Measurements from ENCODE around the gene CBFA2T3. TPM values are rescaled to one million over a fixed set of nuclear protein-coding genes. Genes with fewer than 3 reads are reported as not detected.

The CBFA2T3 gene
- total RNA-seq, 1 donor from 2014 or later = not detected

DNA sequence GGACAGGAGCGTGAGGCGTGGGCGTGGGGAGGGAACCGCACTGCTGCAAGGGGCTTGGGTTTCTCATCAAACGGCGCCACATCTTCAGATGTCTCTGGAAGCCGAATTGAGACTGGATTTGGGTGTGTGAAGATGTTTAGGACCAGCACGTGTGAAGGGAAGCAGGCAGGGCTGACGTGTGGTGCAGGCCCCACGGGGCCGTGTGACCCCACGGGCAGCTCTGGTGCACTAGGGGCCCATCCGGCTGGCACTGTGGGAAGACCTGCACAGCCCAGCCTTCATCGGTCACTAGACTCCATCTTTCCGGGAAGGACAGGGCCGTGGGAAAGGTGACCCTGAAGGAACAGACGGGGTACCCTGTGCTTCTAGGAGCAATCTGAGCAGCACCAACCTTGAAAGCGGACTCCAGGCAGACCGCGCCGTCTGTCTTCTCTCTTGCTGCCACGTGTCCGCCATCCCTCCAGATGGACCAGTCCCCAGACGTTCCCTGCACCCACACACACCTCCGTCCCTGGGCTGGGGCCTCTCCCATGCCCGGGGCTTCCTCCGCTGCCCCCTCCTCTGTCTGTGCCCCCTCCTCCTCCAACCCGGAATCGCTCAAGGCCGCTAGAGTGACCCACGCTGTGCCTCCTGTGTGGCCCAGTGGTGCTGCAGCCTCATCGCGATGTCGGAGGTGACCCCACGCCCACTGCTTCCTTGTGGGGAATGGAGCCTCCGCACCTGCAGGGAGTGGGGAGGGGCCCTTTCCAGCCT lies 23.4 kb upstream of the CBFA2T3 start:
- TF ChIP-seq, protein P1, sequence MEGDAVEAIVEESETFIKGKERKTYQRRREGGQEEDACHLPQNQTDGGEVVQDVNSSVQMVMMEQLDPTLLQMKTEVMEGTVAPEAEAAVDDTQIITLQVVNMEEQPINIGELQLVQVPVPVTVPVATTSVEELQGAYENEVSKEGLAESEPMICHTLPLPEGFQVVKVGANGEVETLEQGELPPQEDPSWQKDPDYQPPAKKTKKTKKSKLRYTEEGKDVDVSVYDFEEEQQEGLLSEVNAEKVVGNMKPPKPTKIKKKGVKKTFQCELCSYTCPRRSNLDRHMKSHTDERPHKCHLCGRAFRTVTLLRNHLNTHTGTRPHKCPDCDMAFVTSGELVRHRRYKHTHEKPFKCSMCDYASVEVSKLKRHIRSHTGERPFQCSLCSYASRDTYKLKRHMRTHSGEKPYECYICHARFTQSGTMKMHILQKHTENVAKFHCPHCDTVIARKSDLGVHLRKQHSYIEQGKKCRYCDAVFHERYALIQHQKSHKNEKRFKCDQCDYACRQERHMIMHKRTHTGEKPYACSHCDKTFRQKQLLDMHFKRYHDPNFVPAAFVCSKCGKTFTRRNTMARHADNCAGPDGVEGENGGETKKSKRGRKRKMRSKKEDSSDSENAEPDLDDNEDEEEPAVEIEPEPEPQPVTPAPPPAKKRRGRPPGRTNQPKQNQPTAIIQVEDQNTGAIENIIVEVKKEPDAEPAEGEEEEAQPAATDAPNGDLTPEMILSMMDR (IDR thresholded peaks at IDR 0.05) = no peak
- H3K27me3 Mint-ChIP-seq (ENCODE audit: low read depth) = peaks cover 32% of the 10 kb centered on the region
- no peaks in the 10 kb centered on the region for H3K36me3 Mint-ChIP-seq (ENCODE audit: low read depth)
- no peak overlapping the region for H3K4me3 Mint-ChIP-seq (ENCODE audit: unreplicated experiment)
- no peak for DNase-seq (ENCODE audit: low spot score)
- no peak overlapping the region for H3K27ac Mint-ChIP-seq (ENCODE audit: unreplicated experiment)
- H3K9me3 Mint-ChIP-seq (ENCODE audit: low read depth) = peaks cover 18% of the 10 kb centered on the region
- H3K4me1 Mint-ChIP-seq (ENCODE audit: low read depth) = no peaks in the 10 kb centered on the region

- TF ChIP-seq, protein P1 (IDR thresholded peaks at IDR 0.05) = no peak
- Mint-ChIP-seq H3K27ac (ENCODE audit: unreplicated experiment) (no peak overlapping the region), H3K27me3 (ENCODE audit: low read depth) (peaks cover 33% of the 10 kb centered on the region), H3K9me3 (ENCODE audit: low read depth) (peaks cover 18% of the 10 kb centered on the region), H3K4me3 (ENCODE audit: unreplicated experiment) (no peak overlapping the region), H3K4me1 (ENCODE audit: low read depth) (no peaks in the 10 kb centered on the region), H3K36me3 (ENCODE audit: low read depth) (no peaks in the 10 kb centered on the region)
- DNase-seq (ENCODE audit: low spot score) = no peak
These were observed 22.6 kb upstream of the CBFA2T3 start for GRCh38 chr16:88999457-89000206.

DNA sequence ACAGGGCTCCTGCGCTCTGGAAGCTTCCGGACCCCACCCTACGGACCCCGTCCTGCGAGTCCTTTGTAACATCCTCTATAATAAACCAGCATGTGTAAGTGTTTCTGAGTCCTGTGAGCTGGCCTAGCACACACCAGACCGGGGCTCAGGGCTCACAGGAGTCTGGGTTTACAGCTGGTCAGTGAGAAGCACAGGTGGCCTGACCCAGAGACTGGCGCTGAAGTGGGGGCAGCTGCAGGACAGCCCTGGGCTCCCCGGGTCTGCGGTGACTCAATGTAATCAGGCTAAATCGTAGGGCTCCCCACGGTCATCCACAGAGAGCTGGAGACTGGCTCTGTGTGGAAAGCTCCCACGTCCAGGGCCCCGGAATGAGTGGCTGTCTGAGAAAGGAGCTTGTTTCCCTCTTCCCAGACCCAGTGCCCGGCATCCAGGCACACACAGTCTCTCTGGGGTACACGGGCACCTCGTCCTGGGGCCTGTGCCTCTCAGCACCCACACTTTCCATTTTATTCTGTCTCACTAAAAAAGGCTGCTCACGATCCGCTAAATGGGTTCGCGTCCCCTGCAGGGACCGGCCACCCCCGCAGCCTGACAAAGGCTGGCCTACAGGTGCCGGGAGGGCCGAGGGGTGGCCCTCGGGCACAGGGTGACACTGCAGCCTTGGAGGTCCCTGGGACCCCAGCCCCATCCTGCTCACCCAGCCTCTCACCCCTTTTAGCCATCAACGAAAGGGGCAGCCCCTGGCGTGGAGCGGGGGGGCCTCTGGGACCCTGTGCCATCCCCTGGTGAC lies 18.9 kb upstream of the CBFA2T3 start:
- Mint-ChIP-seq H3K27me3 (ENCODE audit: low read depth) (peaks cover 20% of the 10 kb centered on the region), H3K27ac (ENCODE audit: unreplicated experiment) (no peak overlapping the region), H3K4me1 (ENCODE audit: low read depth) (no peaks in the 10 kb centered on the region), H3K4me3 (ENCODE audit: unreplicated experiment) (no peak overlapping the region), H3K9me3 (ENCODE audit: low read depth) (peaks cover 17% of the 10 kb centered on the region), H3K36me3 (ENCODE audit: low read depth) (no peaks in the 10 kb centered on the region)
- TF ChIP-seq, protein P1 (IDR thresholded peaks at IDR 0.05) = no peak
- DNase-seq (ENCODE audit: low spot score) = no peak

DNA sequence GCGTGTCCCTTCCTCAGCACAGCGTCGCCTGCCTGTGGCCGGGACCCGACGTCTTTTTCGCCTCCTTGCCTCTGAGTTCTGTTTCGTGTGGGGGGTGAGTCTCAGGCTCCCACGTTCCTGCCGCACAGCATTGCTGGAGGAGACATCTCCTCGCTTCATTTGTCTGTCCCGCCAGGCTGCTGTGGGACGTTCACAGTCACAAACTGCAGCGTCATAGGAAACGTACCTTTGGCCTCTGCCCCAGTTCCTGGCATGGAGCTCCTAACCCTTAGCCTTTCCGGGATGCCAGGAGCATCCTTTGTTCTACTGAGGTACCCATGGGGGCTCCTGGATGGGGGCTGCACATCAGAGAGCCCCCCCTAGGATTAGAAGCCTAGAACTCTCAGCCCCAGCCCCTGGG lies 18.2 kb upstream of the CBFA2T3 start:
- no peaks in the 10 kb centered on the region for H3K4me1 Mint-ChIP-seq (ENCODE audit: low read depth)
- H3K36me3 Mint-ChIP-seq (ENCODE audit: low read depth) = no peaks in the 10 kb centered on the region
- peaks cover 22% of the 10 kb centered on the region for H3K27me3 Mint-ChIP-seq (ENCODE audit: low read depth)
- DNase-seq (ENCODE audit: low spot score) = no peak
- TF ChIP-seq, protein P1 (IDR thresholded peaks at IDR 0.05) = no peak
- H3K9me3 Mint-ChIP-seq (ENCODE audit: low read depth) = peaks cover 16% of the 10 kb centered on the region
- no peak overlapping the region for H3K27ac Mint-ChIP-seq (ENCODE audit: unreplicated experiment)
- H3K4me3 Mint-ChIP-seq (ENCODE audit: unreplicated experiment) = no peak overlapping the region

GRCh38 chr16:88994695-88995094 lies 17.7 kb upstream of the CBFA2T3 start:
- no peaks in the 10 kb centered on the region for H3K36me3 Mint-ChIP-seq (ENCODE audit: low read depth)
- H3K4me3 Mint-ChIP-seq (ENCODE audit: unreplicated experiment) = no peak overlapping the region
- peaks cover 18% of the 10 kb centered on the region for H3K27me3 Mint-ChIP-seq (ENCODE audit: low read depth)
- no peak for DNase-seq (ENCODE audit: low spot score)
- H3K27ac Mint-ChIP-seq (ENCODE audit: unreplicated experiment) = no peak overlapping the region
- H3K4me1 Mint-ChIP-seq (ENCODE audit: low read depth) = no peaks in the 10 kb centered on the region
- peaks cover 12% of the 10 kb centered on the region for H3K9me3 Mint-ChIP-seq (ENCODE audit: low read depth)
- TF ChIP-seq, protein P1 (IDR thresholded peaks at IDR 0.05) = no peak

All from chondrocyte (in vitro differentiated cells).